Measurements from ENCODE around the gene C22orf39. TPM values are rescaled to one million over a fixed set of nuclear protein-coding genes. Genes with fewer than 3 reads are reported as not detected.

C22orf39 gene
- total RNA-seq, 4 donors from 2014 or later: 92.1 to 136 (median 111) TPM

GRCh38 chr22:19472233-19472632, 24.7 kb upstream of the C22orf39 start:
- peaks cover 1 to 37% (median 32%) of the 10 kb centered on the region in 4 donors for H3K4me1 ChIP-seq
- H3K36me3 ChIP-seq: peaks cover 61 to 84% (median 81%) of the 10 kb centered on the region in 4 donors
- WGBS: 92% methylated on average over 8 of the region's 8 CpGs
- H3K27me3 ChIP-seq: no peaks in the 10 kb centered on the region
- DNase-seq (ENCODE audit: extremely low spot score): no peak
- intact Hi-C loops (cut with DNase I): loop anchor here (5.0 kb wide), 1 partner anchor 40 kb away; the partner anchor contains the start of genes HIRA and MRPL40
- no peak for TF ChIP-seq EP300 (IDR thresholded peaks at IDR 0.05)
- TF ChIP-seq CTCF (IDR thresholded peaks at IDR 0.05): no peak
- no peak overlapping the region for H3K4me3 ChIP-seq
- no peak overlapping the region for H3K27ac ChIP-seq (replicated peaks in 1 of 4)
- H3K9me3 ChIP-seq: no peaks in the 10 kb centered on the region

DNA sequence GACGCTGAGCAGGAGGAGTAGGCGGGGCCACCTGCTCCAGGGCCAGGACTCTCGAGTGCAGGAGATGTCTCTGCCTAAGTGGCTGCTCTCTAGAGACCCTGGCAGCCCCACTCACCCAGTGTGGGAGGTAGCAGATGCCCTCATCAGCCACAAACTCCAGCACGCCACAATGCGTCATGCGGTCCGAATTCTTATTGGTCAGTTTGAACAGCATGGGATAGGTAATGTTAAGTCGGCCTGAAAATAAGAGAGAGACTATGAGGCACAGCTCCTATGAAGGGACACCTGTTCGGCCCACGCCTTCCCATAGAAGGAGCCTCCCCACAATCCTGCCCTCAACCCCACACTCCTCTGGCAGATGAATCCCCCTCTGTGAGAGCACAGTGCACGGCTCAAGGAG, 24.1 kb upstream of the C22orf39 start:
- Histone ChIP-seq H3K27ac (replicated peaks in 1 of 4) (no peak overlapping the region), H3K4me3 (no peak overlapping the region), H3K9me3 (no peaks in the 10 kb centered on the region), H3K4me1 (peaks cover 0 to 31% (median 26%) of the 10 kb centered on the region in 4 donors), H3K36me3 (peaks cover 68 to 91% (median 87%) of the 10 kb centered on the region in 4 donors), H3K27me3 (no peaks in the 10 kb centered on the region)
- WGBS: 89% methylated on average over 11 of the region's 11 CpGs
- DNase-seq (ENCODE audit: extremely low spot score): no peak
- intact Hi-C loops (cut with DNase I): loop anchor here (5.0 kb wide), 1 partner anchor 39 kb away; the partner anchor contains the start of genes HIRA and MRPL40
- TF ChIP-seq POLR2A (IDR thresholded peaks at IDR 0.05; ENCODE audit: low read depth) (no peak), CTCF (IDR thresholded peaks at IDR 0.05) (no peak), EP300 (IDR thresholded peaks at IDR 0.05) (no peak), POLR2AphosphoS5 (IDR thresholded peaks at IDR 0.05) (no peak)

GRCh38 chr22:19470010-19470409, 22.5 kb upstream of the C22orf39 start:
- DNase-seq (ENCODE audit: extremely low spot score): no peak
- TF ChIP-seq CTCF (IDR thresholded peaks at IDR 0.05) (no peak), POLR2AphosphoS5 (IDR thresholded peaks at IDR 0.05) (no peak), EP300 (IDR thresholded peaks at IDR 0.05) (no peak), POLR2A (IDR thresholded peaks at IDR 0.05; ENCODE audit: low read depth) (no peak)
- 94% methylated on average over 2 of the region's 2 CpGs for WGBS
- H3K27ac ChIP-seq (replicated peaks in 1 of 4): no peak overlapping the region
- H3K36me3 ChIP-seq: peaks cover 83 to 100% (median 99%) of the 10 kb centered on the region in 4 donors
- no peak overlapping the region for H3K4me3 ChIP-seq
- H3K27me3 ChIP-seq: no peaks in the 10 kb centered on the region
- intact Hi-C loops (cut with DNase I): loop anchor here (5.0 kb wide), 1 partner anchor 38 kb away; the partner anchor contains the start of genes HIRA and MRPL40
- H3K9me3 ChIP-seq: no peaks in the 10 kb centered on the region
- peaks cover 0 to 15% (median 10%) of the 10 kb centered on the region in 4 donors for H3K4me1 ChIP-seq

DNA sequence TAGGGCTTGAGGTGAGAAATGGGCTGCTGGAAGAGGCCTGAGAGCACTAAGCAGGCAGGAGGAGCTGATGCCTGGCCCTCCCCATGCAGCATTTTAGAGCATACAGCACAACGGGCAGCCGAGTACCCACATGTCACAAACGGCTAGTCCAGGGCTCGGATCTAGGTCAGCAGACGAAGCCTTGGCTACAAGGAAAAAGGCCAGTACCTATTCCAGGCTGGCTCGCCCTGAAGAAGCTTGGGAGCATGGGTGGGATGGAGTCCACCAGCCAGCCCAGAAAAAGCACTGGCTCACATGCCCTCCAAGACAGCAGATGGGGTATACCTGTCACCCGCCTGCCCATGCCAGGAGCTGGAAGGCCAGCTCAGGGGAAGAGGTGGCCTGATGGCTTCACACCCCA, 21.9 kb upstream of the C22orf39 start:
- 83% methylated on average over 7 of the region's 7 CpGs for WGBS
- intact Hi-C loops (cut with DNase I): no loop called here
- Histone ChIP-seq H3K9me3 (no peaks in the 10 kb centered on the region), H3K27me3 (no peaks in the 10 kb centered on the region), H3K27ac (replicated peaks in 1 of 4) (no peak overlapping the region), H3K4me3 (no peak overlapping the region), H3K36me3 (peaks cover 88 to 100% (median 99%) of the 10 kb centered on the region in 4 donors), H3K4me1 (peaks cover 0 to 10% (median 4%) of the 10 kb centered on the region in 4 donors)
- DNase-seq (ENCODE audit: extremely low spot score): no peak
- no peak for TF ChIP-seq EP300 (IDR thresholded peaks at IDR 0.05)
- no peak for TF ChIP-seq POLR2A (IDR thresholded peaks at IDR 0.05; ENCODE audit: low read depth)
- TF ChIP-seq POLR2AphosphoS5 (IDR thresholded peaks at IDR 0.05): no peak
- TF ChIP-seq CTCF (IDR thresholded peaks at IDR 0.05): no peak

GRCh38 chr22:19467912-19468311, 20.4 kb upstream of the C22orf39 start:
- WGBS: 83% methylated on average over 6 of the region's 6 CpGs
- Histone ChIP-seq H3K4me3 (no peak overlapping the region), H3K4me1 (peaks cover 0 to under 1% (median 0%) of the 10 kb centered on the region in 4 donors), H3K27ac (replicated peaks in 1 of 4) (no peak overlapping the region), H3K9me3 (no peaks in the 10 kb centered on the region), H3K36me3 (peaks cover 86 to 100% (median 99%) of the 10 kb centered on the region in 4 donors), H3K27me3 (no peaks in the 10 kb centered on the region)
- TF ChIP-seq CTCF (IDR thresholded peaks at IDR 0.05) (no peak), POLR2A (IDR thresholded peaks at IDR 0.05; ENCODE audit: low read depth) (no peak), EP300 (IDR thresholded peaks at IDR 0.05) (no peak), POLR2AphosphoS5 (IDR thresholded peaks at IDR 0.05) (no peak)
- intact Hi-C loops (cut with DNase I): no loop called here
- no peak for DNase-seq (ENCODE audit: extremely low spot score)
